Activated CD4-positive, alpha-beta T cell treated with anti-CD3 and anti-CD28 coated beads, Interleukin-2, amount 50 U/mL, for 4 hours (primary cell): ENCODE results near the gene CCDC170.

Source experiments
- DNase-seq, 2 experiments: peaks; one replicate each; pipeline ENCODE4 v3.0.0-alpha.2; 2020

CCDC170 gene

DNA sequence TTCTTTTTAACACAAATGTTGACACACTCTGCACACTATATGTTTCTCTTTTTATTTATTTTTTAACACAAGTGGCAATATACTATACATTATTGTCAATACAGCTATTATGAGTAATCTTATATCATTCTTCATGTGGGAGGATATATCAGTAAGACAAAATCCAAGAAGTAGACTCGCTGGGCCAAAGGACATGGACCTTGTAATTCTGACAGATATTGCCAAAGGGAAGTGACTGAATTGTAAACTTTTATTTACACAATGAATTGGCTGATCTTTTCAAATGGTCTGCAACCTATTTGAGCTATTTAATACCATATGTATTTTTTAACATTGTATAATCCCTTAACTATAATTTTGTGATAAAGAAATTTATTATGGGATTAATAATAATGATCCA is 56.0 kb downstream of the CCDC170 start:
- no peak for DNase-seq

DNA sequence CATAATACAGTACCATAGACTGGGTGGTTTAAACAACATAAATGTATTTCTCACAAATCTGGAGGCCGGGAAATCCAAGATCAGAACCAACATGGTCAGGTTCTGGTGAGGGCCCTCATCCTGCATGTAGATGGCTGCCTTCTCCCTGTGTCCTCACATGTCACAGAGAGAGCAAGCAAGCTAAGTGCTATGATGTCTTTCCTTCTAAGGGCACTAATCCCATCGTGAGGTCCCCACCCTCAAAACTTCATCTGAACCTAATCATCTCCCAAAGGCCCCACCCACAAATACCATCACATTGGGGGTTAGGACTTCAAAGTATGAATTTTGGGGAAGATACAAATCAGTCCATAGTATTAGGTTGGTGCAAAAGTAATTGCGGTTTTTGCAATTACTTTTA is 56.8 kb downstream of the CCDC170 start:
- no peak for DNase-seq

DNA sequence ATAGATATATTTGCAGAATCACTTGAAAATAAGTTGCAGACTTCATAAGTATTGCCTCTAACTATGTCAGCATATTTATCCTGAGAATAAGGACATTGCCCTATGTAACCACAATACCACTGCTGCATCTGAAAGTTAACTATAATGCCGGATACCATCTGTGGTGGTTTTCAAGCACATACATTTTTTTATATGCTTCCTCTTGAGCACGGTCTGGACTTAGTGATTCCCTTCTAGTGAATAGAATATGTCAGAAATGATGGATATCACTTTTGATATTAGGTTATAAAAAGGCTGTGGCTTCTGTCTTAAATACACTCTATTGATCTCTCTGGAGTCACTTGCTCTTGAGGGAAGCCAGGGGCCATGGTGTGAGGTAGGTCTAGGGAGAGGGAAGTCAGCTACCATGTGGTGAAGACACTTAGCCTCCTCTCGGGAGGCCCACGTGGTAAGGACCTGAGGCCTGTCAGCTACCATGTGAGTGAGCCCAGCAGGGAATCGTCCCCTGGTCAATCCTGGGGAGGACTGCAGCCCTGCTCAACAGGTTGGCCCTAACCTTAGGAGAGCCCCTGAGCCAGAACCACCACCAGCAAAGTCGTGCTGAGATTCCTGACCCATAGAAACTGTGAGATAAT is 57.5 kb downstream of the CCDC170 start:
- DNase-seq, result no peak

DNA sequence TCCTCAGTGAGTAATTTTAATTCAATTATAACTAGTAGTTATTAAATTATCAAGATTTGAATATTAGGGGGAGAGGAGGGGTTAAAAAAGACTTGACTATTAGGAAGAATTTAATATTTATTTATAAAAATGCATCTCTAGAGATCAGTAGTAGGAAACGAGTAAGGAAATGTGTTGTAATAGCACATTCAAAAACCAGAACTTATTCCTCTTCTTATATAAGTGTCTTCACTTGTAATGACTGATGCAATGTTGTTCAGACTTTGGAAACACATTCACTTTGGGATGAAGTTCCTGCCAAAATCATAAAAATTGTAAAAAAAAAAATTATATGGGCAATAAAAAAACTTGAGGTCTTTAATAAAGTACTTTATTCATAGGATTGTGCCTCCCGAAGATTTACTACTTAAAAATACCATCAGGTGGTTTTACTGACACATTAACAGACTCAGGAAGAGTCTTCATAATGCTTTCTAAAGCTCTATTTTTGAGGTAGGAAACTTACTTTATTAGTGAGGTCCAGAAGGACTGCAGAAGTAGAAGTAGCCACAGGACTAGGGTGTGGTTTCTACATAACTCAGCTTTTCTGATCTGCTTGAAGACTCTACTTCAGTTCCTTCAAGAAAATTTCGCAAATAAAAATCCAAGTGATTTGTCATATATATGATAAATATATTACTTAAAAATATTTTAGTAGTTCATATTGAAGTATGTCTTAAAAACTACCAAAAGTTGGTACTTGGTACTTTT is 59.8 kb downstream of the CCDC170 start:
- no peak for DNase-seq

DNA sequence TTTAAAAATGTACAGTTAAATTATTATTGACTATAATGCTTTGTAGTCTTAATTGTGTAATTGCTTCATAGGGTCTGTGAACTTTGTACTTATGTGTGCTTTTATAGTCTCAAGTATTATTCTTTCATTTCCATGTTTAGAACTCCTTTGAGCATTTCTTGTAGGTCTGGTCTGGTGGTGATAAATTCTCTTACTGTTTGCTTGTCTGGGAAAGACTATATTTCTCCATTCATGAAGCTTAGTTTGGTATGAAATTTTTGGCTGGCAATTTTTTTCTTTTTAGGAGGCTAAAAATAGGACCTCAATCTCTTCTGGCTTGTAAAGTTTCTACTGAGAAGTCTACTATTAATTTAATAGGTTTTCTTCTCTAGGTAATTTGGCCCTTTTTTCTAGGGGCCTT is 67.4 kb downstream of the CCDC170 start:
- DNase-seq, result no peak

DNA sequence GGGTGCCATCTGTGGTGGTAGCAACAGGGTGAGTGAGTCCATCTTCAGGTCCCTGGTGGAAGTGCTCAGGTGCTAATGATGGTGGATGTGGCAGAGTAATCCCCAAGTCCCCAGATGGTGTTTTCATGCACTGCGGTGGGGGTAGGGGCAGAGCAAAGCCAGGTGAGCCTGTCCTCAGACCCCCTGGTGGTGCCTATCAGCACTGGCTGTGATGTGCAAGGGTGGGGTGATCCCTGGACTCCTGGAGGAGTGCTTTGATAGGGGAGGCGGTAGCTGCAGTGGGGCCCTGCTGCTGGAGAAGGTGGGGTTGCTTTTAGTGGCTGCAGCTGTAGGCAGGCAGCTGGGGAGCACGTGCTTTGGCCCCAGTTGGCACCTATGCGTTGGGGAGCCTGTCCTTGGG is 70.8 kb downstream of the CCDC170 start:
- DNase-seq, result no peak

DNA sequence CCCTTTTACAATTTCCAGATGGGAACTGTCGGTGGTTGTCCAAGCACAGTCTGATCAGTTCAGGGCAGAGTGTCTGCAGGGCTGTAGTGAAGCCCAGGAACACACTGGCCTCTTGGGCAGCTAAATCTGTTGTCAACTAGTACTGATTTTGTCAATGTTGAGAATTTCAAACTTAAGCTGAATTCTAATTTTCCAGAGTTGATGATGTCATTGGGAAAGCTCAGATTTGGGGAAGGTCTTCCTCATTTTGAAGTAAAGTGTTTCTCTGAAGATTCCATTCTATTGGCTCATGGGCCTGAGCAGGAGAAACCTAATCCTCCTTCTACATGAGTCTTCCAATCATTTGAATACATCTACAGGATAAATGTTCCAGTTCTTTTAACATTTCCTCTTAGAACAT is 72.1 kb downstream of the CCDC170 start:
- DNase-seq, result no peak

DNA sequence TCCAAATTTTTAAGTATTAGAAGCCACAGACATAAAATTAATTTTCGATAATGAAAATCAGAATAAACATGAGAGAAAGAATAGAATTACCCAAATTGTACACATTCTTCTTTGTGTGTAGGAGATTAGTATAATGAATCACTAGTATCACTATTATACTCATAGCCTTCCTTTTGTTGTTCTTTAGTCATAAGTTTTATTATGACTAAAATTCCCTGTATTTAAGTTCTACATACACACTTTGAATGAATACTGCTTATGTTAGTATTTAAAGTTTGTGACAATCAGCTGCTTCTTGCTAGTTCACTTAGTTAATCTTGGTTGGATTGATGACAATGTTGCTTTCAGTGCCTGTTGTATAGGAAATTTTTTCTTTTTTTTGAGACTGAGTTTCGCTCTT is 72.7 kb downstream of the CCDC170 start:
- no peak for DNase-seq

DNA sequence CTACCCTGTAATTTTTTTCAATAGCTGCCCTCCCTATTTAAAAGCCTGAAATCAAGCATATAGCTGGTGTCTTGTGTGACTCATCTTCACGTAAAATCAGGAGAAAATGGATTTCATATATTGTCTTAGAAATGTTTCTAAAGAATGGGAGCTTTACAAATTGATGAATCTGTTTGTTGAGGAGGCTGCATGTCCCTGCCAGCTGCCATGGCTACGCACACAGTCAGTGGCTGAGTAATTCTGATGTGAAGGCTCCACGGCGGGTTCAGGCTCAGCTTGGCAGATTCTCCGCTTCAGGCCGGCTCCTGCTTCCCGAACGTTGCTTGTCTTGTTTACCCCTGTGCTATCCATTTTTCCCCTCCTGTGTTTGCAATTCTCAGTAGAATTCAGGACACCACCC is 82.8 kb downstream of the CCDC170 start:
- no peak for DNase-seq

DNA sequence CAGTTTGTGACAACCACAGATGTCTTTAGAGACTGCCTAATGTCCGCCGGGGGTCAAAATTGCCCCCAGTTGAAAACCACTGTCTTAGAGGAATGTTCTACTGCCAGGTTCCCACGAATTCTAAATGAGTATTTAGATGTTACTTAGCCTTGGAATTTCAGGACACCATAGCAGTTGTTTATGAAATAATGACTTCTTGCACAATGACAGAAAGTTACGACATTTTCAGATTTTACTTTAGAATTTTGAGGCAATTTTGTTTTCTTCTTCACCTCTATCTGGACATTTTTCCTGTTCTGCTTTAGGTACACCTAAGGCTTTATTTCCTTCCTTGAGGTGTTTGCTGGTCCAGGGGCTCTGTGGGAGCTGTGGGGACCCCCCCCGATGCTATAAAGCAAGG is 83.4 kb downstream of the CCDC170 start:
- no peak for DNase-seq

DNA sequence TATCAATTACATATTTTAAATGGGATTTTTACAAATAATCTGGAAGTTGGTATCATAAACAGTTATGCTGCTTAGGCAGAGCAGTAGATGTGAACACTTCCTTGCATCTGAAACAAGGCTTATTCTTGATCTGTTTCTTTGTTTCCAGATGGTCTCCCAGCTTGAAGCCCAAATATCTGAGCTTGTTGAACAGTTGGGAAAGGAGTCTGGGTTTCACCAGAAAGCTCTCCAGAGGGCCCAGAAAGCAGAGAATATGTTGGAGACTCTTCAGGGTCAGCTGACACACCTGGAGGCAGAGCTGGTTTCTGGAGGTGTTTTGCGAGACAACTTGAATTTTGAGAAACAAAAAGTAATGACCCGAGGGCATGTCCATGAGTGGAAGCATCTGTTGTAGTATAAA is 91.9 kb downstream of the CCDC170 start:
- DNase-seq, result no peak

DNA sequence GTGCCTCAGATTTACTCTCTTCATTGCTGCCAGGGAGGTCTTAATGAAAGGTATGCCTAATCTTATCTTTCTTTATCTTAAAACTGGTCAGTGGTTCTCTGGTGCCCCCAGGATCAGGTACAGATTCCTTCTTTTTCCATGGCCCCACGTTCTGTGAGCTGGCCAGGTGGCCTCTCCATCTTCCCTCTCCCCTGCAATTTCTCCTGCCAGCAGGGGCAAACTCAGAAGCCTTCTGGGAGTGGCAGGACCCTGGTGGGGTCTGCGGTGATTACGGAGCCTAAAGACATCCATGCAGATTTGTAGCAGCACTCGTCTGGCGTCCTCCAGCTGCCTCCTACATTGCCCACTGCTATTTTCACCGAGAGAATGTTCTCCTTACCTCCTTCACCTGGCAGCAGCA is 95.8 kb downstream of the CCDC170 start:
- DNase-seq, result no peak

DNA sequence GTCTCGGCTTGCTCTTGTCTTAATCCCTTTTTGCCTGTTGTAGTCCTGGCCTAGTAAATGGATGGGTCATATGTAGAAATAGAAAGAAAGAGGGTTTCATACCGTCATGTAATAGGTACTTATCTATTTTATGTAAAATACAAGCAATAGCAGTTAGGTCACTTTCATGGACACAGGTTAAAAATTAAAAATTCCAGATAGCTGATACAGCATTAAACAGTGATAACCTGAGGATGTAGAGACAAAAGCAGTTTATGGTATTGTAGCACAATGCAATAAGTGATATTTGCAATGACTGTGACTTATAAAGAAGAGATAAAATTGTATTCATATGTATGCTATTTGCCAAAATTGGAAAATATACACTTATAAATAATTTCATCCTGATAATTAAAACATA is 96.9 kb downstream of the CCDC170 start:
- DNase-seq, result no peak

DNA sequence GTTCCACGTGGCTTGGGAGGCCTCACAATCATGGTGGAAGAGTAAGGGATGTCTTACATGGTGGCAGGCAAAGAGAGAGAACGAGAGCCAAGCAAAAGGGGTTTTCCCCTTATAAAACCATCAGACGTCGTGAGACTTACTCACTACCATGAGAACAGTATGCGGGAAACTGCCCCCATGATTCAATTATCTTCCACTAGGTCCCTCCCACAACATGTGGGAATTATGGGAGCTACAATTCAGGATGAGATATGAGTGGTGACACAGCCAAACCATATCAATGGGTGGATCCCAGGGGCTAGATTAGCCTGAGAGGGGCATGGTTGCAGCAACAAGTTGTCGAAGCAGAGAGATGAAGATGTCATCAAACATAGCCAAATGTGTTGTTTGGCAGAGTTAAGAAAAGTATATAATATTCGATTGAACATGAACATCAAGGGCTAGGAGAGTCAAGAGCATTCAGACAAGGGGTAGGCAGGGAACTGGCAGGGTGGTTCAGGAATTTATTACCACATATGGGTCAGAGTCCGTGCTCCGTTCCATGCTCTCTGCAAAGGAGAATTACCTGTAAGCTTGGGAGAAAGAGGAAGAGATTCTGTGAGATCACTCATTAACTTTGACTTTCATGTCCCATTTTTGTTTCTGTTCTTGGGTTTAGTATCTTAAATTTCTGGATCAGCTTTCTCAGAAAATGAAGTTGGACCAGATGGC is 98.8 kb downstream of the CCDC170 start:
- no peak for DNase-seq

DNA sequence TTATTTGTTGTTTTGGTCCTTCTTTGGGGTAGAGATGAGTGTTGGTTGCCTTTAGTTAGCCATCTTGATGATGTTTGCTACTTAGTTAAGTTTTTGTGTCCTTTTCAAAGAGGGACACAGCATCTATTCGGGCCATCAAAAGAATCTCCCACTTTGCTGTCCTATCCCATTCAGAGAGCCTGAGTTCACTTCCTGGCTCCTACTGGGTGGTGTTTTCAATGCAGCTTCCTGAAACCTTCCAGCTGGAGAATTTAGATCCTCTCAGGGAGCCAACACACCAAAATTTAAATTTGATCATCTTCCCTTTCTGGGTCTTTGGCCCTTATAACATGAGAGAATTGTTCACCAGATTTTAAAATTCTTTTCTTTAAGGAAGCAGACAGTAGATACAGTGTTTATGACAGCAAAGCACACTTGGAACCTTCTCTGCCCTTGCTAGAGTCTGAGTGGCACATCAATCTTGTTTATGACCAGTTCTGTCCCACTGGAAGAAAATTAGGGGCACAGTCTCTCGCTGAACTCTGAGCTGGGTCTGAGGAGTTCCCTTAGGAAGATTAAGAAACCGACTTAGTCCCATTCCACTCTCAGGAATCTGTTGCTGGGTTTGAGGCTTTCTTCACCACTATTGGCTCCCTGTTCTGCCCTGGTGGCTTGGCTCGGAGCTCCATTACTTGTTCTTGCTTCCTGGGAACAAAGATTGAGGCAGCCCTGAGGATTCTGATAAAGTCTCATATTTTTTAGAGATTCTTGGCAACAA is 115.5 kb downstream of the CCDC170 start:
- no peak for DNase-seq

DNA sequence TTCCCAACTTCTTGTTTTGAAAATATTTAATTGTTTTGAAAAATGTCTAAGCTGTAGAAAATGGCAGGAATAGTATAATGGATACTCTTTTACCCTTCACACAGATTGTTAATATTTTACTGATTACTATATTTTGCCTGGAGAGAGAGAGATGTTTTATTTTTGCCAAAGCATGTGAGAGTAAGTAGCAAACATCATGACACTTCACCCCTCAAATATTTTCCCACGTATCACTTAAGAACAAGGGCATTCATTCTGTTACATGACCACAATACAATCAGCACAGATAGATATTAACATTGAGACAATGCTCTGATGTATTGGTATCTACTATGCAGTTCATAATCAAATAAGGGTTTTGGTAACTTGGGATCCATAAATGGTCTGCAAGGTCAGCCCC is 116.5 kb downstream of the CCDC170 start:
- no peak for DNase-seq

DNA sequence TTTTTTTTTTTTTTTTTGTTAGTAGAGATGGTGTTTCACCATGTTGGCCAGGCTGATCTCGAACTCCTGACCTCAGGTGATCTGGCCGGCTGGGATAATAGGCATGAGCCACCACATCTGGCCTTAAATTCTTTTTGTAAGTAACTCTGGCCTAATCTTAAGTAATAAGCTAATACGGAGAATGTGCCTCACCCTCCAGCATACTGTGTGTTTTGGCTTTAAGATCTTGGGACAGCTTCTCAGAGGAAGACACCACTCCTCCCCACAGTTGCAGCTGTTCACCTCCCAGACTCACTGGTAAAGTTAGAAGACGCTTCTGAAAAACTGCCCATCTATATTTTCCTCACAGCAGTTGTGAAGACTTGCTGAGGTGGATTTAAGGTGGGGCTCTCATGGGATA is 120.8 kb downstream of the CCDC170 start:
- no peak for DNase-seq

DNA sequence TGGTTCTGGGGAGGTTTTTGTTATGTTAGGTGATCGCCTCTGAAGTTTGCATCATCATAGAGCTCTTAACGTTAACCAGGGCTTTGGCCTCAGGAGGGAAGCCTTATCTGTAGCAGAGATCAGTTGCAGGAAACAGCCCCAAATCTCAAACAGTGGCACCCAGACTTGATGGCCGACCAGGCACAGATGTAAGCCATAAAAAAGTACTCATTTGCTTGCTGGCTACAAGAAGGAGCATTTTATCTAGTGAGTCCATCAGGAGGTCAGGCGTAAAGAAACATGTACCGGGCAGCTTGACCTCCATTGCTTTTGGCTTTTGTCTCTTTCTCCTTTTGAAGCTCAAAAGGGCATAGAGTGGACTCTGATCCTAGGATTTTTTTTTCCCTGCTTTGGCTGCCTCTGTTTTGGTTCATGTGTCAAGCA is 122.3 kb downstream of the CCDC170 start:
- no peak for DNase-seq

DNA sequence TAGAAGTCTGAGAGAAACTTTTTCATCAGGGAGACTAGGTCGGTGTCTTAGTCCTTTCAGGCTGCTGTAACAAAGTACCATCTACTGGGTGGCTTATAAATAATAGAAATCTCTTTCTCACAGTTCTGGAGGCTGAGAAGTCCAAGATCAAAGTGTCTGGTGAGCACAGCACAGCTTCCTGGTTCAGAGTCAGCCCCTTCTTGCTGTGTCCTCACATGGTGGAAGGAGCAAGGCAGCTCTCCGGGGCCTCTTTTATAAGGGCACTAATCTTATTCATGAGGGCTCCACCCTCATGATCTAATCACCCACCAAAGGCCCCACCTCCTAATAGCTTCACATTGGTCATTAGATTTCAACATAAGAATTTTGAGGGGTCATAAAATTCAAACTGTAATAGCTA is 122.8 kb downstream of the CCDC170 start:
- DNase-seq, result no peak

DNA sequence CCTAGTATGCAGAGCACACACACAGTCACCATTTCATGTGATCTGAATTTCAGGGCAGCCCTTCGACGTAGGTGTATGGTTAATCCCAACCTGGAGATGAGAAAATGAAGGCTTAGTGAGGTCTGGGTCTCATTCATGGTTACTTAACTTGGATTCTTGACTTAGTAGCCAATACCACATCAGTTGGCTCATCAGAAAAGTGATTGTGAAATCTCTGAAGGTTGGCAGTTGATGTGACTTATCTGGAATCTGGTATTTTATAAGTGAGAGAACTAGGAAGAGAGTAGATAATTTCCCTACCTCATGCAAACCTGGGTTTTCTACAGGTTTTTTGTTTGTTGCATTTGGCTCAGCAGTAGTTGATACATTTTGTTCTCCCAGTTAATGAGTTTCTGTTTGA is 123.7 kb downstream of the CCDC170 start:
- no peak for DNase-seq

DNA sequence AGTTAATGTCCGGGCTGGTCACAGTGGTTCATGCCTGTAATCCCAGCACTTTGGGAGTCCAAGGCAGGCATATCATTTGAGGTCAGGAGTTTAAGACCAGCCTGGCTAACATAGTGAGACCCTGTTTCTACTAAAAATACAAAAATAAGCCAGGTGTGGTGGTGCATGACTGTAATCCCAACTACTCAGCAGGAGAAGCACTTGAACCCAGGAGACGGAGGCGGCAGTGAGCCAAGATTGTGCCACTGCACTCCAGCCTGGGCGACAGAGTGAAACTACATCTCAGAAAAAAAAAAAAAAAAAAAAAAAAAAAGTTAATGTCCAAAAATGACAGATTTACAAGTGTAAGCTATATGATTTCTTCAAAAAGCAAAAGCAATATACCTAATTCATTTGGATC is 124.9 kb downstream of the CCDC170 start:
- DNase-seq, result no peak

DNA sequence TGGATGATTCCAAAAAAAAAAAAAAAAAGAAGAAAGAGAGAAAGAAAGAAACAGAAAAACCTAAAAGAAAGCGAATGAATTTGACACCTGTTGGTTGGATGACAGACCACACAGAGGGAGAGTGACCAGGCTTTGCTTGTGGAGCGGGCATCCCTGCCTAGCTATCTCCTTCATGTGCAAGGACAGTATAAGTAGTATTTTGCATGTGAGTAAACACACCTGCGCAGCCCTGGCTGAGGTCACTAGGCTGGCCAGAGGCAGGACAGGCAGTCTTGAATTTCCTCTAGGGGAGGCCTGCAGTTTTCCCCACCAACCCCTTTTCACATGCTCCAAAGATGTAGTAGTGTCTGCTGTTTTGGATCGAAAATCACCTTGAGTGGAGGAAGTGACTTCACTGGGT is 126.4 kb downstream of the CCDC170 start:
- DNase-seq, result no peak

DNA sequence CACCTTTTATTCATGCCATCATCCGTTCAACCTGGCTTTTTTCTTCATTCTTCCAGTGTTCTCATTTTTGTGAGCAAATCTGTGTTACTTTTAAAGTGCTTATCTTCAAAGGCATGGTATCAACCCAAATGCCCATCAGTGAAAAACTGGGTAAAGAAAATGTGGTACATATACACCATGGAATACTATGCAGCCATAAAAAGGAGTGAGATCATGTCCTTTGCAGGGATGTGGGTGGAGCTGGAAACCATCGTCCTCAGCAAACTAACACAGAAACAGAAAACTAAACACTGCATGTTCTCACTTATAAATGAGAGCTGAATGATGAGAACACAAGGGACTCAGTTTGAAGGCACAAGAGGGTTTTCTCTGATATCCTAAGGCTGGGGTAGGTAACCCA is 130.3 kb downstream of the CCDC170 start:
- DNase-seq, result no peak

DNA sequence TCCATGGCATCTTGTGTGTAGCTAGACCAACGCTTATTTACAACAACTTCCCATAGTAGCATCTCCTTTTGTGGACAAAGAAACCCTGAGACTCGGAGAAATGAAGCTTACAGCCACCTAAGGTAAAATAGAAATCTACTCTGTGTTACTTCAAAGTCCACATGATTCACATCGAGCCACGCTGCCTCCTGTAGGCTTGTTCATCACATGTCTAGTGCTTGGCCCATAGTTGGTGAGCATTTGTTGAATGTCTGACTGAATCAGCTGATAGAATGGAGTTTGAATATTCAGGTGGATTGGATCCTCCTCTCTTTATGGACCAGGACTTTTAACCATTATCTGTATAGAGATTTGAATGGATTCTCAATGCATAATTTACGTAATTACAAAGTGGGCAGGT is 130.7 kb downstream of the CCDC170 start:
- DNase-seq, result no peak
